Hindlimb muscle (tissue), 1 donor: ENCODE data around the gene SAP25. TPM values are rescaled to one million over a fixed set of nuclear protein-coding genes. Genes with fewer than 3 reads are reported as not detected.
A peak's percentile ranks its signal among the peaks of the same experiment; 100 is the strongest.

Experiments
- DNase-seq: peaks from one replicate; pipeline ENCODE4 v3.0.0-alpha.2; 2013
- polyA plus RNA-seq: library from polyadenylated mRNA; unstranded; fragments of 120-200 nt; gene quantifications from one replicate; pipeline ENCODE4 v1.2.1, GENCODE V29; 2013; ENCODE audit not compliant: insufficient read length

The SAP25 gene
- 3.5 TPM for polyA plus RNA-seq

- no peak for DNase-seq
Measured at GRCh38 chr7:100573691-100574361, at the start of gene SAP25. SAP25 (minus strand) TSS chr7:100573900; CDS start chr7:100573742, 158 bp downstream.

- DNase-seq: no peak
Measured at GRCh38 chr7:100621554-100621953, 47.9 kb upstream of the SAP25 start.

DNA sequence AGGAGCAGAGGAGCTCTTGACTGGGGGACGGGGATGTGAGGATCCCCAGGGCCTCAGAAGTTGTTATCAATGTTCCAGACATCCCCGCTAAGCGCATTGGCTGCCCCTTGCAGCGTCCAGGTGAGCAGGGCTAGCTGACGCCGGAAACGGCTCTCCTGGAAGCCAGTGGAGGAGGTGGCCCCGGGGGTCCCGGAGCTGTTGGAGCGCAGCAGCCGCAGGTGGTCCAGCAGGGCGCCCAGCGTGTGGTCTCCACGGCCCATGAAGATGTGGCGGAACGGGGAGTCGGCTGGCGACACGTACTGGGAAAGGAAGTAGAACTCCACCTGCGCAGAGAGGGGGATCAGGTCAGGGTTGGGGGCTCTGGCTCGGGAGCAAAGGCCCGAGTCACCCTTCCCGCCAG, 47.1 kb upstream of the SAP25 start:
- no peak for DNase-seq

- DNase-seq: no peak
Measured at GRCh38 chr7:100620239-100620638, 46.5 kb upstream of the SAP25 start.

DNA sequence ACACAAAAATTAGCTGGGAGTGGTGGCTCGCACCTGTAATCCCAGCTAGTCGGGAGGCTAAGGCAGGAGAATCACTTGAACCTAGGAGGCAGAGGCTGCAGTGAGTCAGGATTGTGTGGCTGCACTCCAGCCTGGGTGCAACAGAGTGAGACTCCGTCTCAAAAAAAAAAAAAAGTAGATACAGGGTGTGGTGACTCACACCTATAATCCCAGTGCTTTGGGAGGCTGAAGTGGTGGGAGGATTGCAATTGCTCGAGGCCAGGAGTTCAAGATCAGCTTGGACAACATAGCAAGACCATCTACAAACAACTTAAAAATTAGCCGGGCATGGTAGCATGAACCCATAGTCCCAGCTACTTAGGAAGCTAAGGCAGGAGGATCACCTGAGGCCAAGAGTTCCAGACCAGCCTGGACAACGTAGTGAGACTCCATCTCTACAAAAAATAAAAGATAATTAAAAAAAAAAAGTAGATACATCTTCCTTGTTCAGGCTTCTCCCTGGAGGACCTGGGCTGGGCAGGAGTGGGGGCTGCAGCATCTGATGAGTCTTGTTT, 40.7 kb upstream of the SAP25 start:
- no peak for DNase-seq

DNA sequence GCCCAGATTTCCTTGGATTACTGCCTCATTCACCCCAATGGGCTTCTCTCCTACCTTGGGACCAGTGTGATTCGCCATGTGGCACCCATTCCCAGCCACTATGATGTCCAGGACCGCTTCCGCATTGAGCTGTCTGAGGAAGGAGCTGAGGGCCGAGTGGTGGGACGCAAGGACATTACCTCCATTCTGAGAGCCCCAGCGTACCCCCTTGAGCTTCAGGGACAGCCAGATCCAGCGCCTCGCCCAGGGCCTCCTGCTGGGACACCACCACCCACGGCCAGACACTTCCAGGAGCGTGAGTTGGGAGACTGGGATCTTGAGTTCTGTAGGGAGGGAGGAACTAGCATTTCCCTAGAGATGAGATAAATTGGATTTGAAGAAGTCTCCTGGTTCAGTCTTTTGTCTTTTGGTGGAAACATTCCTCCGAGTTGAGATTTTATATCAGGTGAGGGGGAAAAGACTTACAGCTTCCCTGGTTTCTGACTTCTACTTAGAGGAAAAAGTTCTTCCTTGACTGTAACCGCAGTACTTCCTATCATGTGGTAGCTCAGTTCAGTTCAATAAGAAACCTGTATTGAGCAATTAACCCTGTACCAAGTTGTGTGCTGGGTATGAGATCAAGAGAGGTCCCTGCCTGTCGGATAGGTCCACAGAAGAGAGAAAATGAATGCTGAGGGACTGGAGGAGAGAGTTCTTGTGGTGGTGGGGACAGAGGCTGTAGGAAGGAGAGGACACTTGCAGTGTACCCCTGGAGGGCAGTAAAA, 39.9 kb upstream of the SAP25 start:
- no peak for DNase-seq

- no peak for DNase-seq
Measured at GRCh38 chr7:100612730-100613390, 39.2 kb upstream of the SAP25 start.

- peak; percentile 99 for DNase-seq
Measured at GRCh38 chr7:100611983-100612729, 38.5 kb upstream of the SAP25 start, which contains the start of gene MOSPD3. MOSPD3 (plus strand) TSS chr7:100612540; CDS start chr7:100612792, 252 bp downstream.

- no peak for DNase-seq
Measured at GRCh38 chr7:100609958-100610357, 36.3 kb upstream of the SAP25 start.

GRCh38 chr7:100607111-100607510, 33.4 kb upstream of the SAP25 start:
- no peak for DNase-seq

DNA sequence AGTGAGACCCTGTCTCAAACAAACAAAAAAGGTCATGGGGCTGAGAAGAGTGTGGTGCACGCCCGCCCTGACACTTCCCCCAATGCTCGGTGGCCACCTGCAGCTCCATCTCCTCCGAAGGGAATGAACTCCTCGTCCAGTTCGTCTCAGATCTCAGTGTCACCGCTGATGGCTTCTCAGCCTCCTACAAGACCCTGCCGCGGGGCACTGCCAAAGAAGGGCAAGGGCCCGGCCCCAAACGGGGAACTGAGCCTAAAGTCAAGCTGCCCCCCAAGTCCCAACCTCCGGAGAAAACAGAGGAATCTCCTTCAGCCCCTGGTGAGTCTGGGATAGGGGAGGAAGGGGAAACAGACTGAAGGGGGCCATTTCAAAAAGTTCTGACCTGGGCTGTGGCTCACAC, 32.6 kb upstream of the SAP25 start:
- no peak for DNase-seq

GRCh38 chr7:100604976-100605911, 31.5 kb upstream of the SAP25 start:
- DNase-seq: no peak

- DNase-seq: no peak
Measured at GRCh38 chr7:100604028-100604975, 30.6 kb upstream of the SAP25 start.

GRCh38 chr7:100603726-100604027, 30.0 kb upstream of the SAP25 start:
- DNase-seq: no peak

DNA sequence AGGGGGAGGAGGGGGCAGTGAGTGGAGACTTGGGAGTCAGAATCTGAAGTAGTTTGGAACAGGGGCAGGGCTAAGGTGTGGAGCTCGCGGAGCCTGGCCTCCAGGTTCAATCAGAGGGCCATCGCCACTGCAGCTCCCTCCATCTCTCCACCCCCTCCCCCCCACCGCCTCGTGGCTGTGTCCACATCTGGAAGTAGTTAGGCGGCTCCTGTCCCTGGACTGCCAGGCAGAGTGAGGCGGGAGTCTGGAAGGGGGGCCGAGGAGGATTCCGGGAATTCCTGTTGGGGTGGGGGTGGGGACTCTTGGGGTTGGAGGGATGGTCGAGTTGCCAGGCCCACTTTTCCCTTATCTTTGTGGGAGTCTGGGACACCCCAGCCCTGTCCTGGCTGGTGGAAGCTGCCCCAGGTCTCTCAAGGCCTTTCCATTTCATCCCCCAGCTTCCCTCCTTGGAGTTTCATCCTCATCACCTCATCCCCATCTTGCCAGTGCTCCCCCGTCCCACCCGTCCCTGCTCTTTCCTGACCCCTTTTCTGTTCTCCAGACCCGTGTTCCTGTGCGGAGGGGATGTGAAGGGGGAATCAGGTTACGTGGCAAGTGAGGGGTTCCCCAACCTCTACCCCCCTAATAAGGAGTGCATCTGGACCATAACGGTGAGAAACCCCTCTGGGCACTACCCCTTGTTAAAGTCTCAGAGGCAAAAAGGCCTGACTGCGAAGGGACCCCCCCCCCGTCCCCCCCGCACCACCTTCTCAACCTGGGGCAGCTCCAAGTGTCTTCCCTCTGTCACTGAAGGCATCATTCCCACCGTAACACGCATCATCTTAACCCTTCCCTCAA, 29.4 kb upstream of the SAP25 start:
- DNase-seq: peak; percentile 88

GRCh38 chr7:100600730-100601038, 27.0 kb upstream of the SAP25 start:
- no peak for DNase-seq

DNA sequence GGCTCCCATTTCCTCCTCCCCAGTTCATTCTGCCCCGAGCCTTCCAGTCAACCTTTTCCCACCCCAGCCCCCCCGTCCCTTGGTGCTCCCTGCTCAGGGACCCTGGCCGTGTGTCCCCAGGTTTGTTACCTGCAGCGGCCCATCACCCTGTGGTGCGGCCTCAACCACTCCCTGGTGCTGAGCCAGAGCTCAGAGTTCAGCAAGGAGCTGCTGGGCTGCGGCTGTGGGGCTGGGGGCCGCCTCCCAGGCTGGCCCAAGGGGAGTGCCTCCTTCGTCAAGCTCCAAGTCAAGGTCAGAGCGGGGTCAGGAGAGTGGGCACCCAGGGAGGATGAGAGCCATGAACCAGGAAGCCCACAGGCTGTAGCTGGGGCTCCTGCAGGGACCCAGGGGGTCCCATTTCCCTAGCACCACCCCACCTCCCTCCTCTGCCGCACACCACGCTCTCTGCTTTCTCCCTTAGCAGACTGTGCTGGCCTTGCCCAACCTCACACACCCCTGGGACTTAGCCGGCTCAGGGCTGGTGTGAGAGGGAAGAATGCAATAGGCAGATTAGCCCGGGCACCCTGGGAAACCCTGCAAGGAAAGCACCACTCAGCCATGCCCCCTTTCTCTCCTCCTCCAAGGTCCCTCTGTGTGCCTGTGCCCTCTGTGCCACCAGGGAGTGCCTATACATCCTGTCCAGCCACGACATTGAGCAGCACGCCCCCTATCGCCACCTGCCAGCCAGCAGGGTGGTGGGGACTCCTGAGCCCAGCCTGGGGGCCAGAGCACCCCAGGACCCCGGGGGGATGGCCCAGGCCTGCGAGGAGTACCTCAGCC, 26.4 kb upstream of the SAP25 start:
- no peak for DNase-seq

- DNase-seq: no peak
Measured at GRCh38 chr7:100598425-100598824, 24.7 kb upstream of the SAP25 start.

DNA sequence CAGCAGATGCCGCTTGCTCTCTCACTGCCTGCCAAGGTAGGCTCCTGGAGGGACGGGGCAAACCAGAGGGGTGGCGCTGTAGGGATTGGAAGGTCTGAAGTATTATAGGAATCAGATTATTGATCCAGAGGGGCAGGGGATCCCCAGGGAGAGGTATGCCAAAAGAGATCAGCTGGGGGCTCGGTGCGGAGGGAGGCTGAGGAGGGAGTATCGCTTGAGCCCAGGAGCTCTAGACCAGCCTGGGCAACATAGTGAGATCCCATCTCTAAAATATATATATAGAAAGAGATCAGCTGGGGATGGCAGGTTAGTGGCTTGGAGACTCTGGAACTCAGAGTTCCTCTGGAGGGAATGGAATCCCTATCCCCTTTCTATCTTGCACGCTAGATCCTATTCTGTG, 21.5 kb upstream of the SAP25 start:
- DNase-seq: no peak
